ENCODE measurements around the gene SH3TC1. TPM values are rescaled to one million over a fixed set of nuclear protein-coding genes. Genes with fewer than 3 reads are reported as not detected.

Gene SH3TC1
- total and polyA plus RNA-seq, 2 of the 13 experiments (the other 11 are each of a cell fraction or from before 2014, with no cell fraction given) = 14.9 to 21.8 TPM

- TF ChIP-seq ZNF468 (CRISPR knock-in tag; IDR thresholded peaks at IDR 0.05) (no peak), ZBTB40 (IDR thresholded peaks at IDR 0.05) (no peak), ZBTB40 (CRISPR knock-in tag; IDR thresholded peaks at IDR 0.05) (no peak), GATA4 (IDR thresholded peaks at IDR 0.05; ENCODE audit: borderline replicate concordance, low read depth) (no peak), ZNF607 (CRISPR knock-in tag; IDR thresholded peaks at IDR 0.05; ENCODE audit: borderline replicate concordance) (peak; percentile 49; the same call in 1 of the 2 replicates), NPAS2 (CRISPR knock-in tag; IDR thresholded peaks at IDR 0.05; ENCODE audit: borderline replicate concordance) (0 out of 2 replicates have a peak, but pooled peaks have one; percentile 43), HNF1B (CRISPR knock-in tag; IDR thresholded peaks at IDR 0.05) (peak; percentile 67; the same call in 1 of the 2 replicates), RXRA (CRISPR knock-in tag; IDR thresholded peaks at IDR 0.05) (peak; percentile 55; the same call in 1 of the 2 replicates), ZNF367 (CRISPR knock-in tag; IDR thresholded peaks at IDR 0.05; ENCODE audit: borderline replicate concordance) (no peak), MYNN (CRISPR knock-in tag; IDR thresholded peaks at IDR 0.05; ENCODE audit: low read depth) (no peak), FOXK1 (CRISPR knock-in tag; IDR thresholded peaks at IDR 0.05; ENCODE audit: borderline replicate concordance, low read depth) (0 out of 2 replicates have a peak, but pooled peaks have one; percentile 11), MEF2D (CRISPR knock-in tag; IDR thresholded peaks at IDR 0.05) (0 out of 2 replicates have a peak, but pooled peaks have one; percentile 20), MXD4 (CRISPR knock-in tag; IDR thresholded peaks at IDR 0.05) (no peak), TAF15 (IDR thresholded peaks at IDR 0.05; ENCODE audit: low read depth, low read length, poor library complexity, severe bottlenecking) (peak; percentile 41), HNRNPH1 (optimal IDR thresholded peaks at IDR 0.05; ENCODE audit: low read depth, low read length) (no peak), PHF21A (CRISPR knock-in tag; IDR thresholded peaks at IDR 0.05) (0 out of 2 replicates have a peak, but pooled peaks have one; percentile 31), HIVEP1 (CRISPR knock-in tag; IDR thresholded peaks at IDR 0.05) (peak; percentile 42; the same call in 1 of the 2 replicates)
- TF ChIP-seq, protein P1, sequence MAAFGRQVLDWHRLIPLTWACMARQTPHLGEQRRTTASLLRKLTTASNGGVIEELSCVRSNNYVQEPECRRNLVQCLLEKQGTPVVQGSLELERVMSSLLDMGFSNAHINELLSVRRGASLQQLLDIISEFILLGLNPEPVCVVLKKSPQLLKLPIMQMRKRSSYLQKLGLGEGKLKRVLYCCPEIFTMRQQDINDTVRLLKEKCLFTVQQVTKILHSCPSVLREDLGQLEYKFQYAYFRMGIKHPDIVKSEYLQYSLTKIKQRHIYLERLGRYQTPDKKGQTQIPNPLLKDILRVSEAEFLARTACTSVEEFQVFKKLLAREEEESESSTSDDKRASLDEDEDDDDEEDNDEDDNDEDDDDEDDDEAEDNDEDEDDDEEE (CRISPR knock-in tag; IDR thresholded peaks at IDR 0.05) = no peak
Measured at GRCh38 chr4:8241895-8242696, 43.0 kb downstream of the SH3TC1 start (continued).

All from HepG2 (cell line).